ENCODE data around the gene FBXO38. TPM values are rescaled to one million over a fixed set of nuclear protein-coding genes. Genes with fewer than 3 reads are reported as not detected.

The FBXO38 gene
- total and polyA plus RNA-seq, 2 of the 13 experiments (the other 11 are each of a cell fraction or from before 2014, with no cell fraction given), result 24.8 to 35.9 TPM

- TF ChIP-seq, protein P1, sequence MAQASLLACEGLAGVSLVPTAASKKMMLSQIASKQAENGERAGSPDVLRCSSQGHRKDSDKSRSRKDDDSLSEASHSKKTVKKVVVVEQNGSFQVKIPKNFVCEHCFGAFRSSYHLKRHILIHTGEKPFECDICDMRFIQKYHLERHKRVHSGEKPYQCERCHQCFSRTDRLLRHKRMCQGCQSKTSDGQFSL (CRISPR knock-in tag; IDR thresholded peaks at IDR 0.05), result no peak
- TF ChIP-seq PCBP1 (IDR thresholded peaks at IDR 0.05; ENCODE audit: borderline replicate concordance, low read depth, low read length) (no peak), ZNF619 (CRISPR knock-in tag; IDR thresholded peaks at IDR 0.05) (no peak), RARG (CRISPR knock-in tag; IDR thresholded peaks at IDR 0.05; ENCODE audit: low read depth) (no peak), BCLAF1 (IDR thresholded peaks at IDR 0.05) (no peak), ZNF768 (CRISPR knock-in tag; IDR thresholded peaks at IDR 0.05) (no peak), ZNF7 (CRISPR knock-in tag; IDR thresholded peaks at IDR 0.05) (no peak), NFE2 (CRISPR knock-in tag; IDR thresholded peaks at IDR 0.05) (no peak), CEBPG (CRISPR knock-in tag; IDR thresholded peaks at IDR 0.05) (no peak)
These were observed 17.8 kb downstream of the FBXO38 start (continued) for GRCh38 chr5:148401604-148402003.

GRCh38 chr5:148403344-148403743, 19.6 kb downstream of the FBXO38 start:
- POLR2A ChIA-PET, result no interaction called here
- no peak for TF ChIP-seq ZNF616 (CRISPR knock-in tag; IDR thresholded peaks at IDR 0.05; ENCODE audit: low read depth)
- TF ChIP-seq BRD4 (CRISPR knock-in tag; IDR thresholded peaks at IDR 0.05), result no peak
- TF ChIP-seq SP1 (IDR thresholded peaks at IDR 0.05), result no peak
- no peak for TF ChIP-seq SP1 (CRISPR knock-in tag; IDR thresholded peaks at IDR 0.05)
- no peak for TF ChIP-seq SP2 (CRISPR knock-in tag; IDR thresholded peaks at IDR 0.05)
- TF ChIP-seq, protein P2, sequence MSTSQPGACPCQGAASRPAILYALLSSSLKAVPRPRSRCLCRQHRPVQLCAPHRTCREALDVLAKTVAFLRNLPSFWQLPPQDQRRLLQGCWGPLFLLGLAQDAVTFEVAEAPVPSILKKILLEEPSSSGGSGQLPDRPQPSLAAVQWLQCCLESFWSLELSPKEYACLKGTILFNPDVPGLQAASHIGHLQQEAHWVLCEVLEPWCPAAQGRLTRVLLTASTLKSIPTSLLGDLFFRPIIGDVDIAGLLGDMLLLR (CRISPR knock-in tag; IDR thresholded peaks at IDR 0.05), result no peak
- Histone ChIP-seq H3K36me3 (replicated peaks in 1 of 2; ENCODE audit: control insufficient read depth in 1 of 2, insufficient read depth in 2 of 2, low read length in 2 of 2) (peaks cover 13 to 89% of the 10 kb centered on the region in 2 experiments), H3K79me2 (ENCODE audit: insufficient read depth, low read length) (no peaks in the 10 kb centered on the region), H3K27ac (ENCODE audit: extremely low read length, insufficient read depth, low read length) (no peak overlapping the region), H3K27me3 (ENCODE audit: control insufficient read depth in 1 of 2, insufficient read depth in 2 of 2, low read length in 2 of 2) (no peaks in the 10 kb centered on the region), H3K9ac (ENCODE audit: insufficient read depth, low read depth, low read length) (no peak overlapping the region), H3K4me3 (replicated peaks in 1 of 3; ENCODE audit: insufficient read depth in 1 of 3, low read depth in 2 of 3, low read length in 3 of 3) (no peak overlapping the region), H3K4me1 (ENCODE audit: insufficient read depth, low read length) (peaks cover 7% of the 10 kb centered on the region), H2AFZ (ENCODE audit: low read length) (no peak overlapping the region), H4K20me1 (ENCODE audit: insufficient read depth, low read length) (peaks cover 3% of the 10 kb centered on the region; the same call in 1 of the 2 replicates), H3K9me3 (ENCODE audit: low read length) (no peaks in the 10 kb centered on the region), H3K4me2 (ENCODE audit: low read depth, low read length) (no peak overlapping the region)
- intact Hi-C loops (cut with micrococcal nuclease; ENCODE audit: unreplicated experiment) (no loop called here), in situ Hi-C loops (cut with HindIII; ENCODE audit: extremely low pct_ligation_motif_present, low pct_unique_long_range_greater_than_20kb) (no loop called here)
- DNase-seq (ENCODE audit: low spot score) (no peak), FAIRE-seq (no peak), ATAC-seq (no peak)
- CTCF ChIA-PET (ENCODE audit: low intra/inter-chr PET ratio, low total read pairs), result no interaction called here
- BruUV-seq (replicated peaks), result no TSS peak

Data from HepG2 (cell line).